PC-9 (cell line): Measurements from ENCODE around the gene TMEM250. TPM values are rescaled to one million over a fixed set of nuclear protein-coding genes. Genes with fewer than 3 reads are reported as not detected.

Experiments used
- BruUV-seq: library from RNA; stranded (reverse); fragments of 400-500 nt; replicated peaks from 2 replicates; lab custom pipeline; 2021; lab: Mats Ljungman, UMichigan
- CTCF ChIA-PET: fragments of 300-600 bp; sonication (Branson Sonifier 250); formaldehyde crosslinking; loops from one replicate; lab custom pipeline; 2022; ENCODE audit warnings: antibody characterized with exemption; lab: Charles Lee
- POLR2A ChIA-PET: fragments of 300-600 bp; sonication (Branson Sonifier 250); formaldehyde crosslinking; loops from one replicate; lab custom pipeline; 2022; ENCODE audit warnings: antibody characterized with exemption; ENCODE audit not compliant: unreplicated experiment; lab: Charles Lee
- DNase-seq, 2 experiments: peaks; one replicate each; pipeline versions ENCODE4 v3.0.0 to v3.0.0-alpha.2; 2015 to 2022; ENCODE audit warnings: mixed read lengths in 1 of 2
- H2AFZ ChIP-seq: fragments of 200-600 bp; sonication (generic); 2 replicates; pipeline ENCODE4 v1.8.1; 2017; ENCODE audit warnings: antibody characterized with exemption
- H3F3A ChIP-seq: fragments of 200-600 bp; sonication (generic); 2 replicates; pipeline ENCODE4 v1.8.1; 2017; ENCODE audit warnings: antibody characterized with exemption, mild to moderate bottlenecking, low read depth; ENCODE audit not compliant: insufficient read depth
- H3K27ac ChIP-seq: fragments of 200-600 bp; sonication (generic); 2 replicates; pipeline ENCODE4 v1.6.1; 2016; ENCODE audit warnings: mixed run types
- H3K27me3 ChIP-seq: fragments of 200-600 bp; sonication (generic); 2 replicates; pipeline ENCODE4 v1.6.1; 2016; ENCODE audit warnings: low read depth, mixed run types; ENCODE audit not compliant: insufficient read depth
- H3K36me3 ChIP-seq: fragments of 200-600 bp; sonication (generic); 2 replicates; pipeline ENCODE4 v1.6.1; 2016; ENCODE audit warnings: low read depth, mixed run types
- H3K4me1 ChIP-seq: fragments of 200-600 bp; sonication (generic); replicated peaks from 2 replicates; pipeline ENCODE4 v1.6.1; 2016; ENCODE audit warnings: mixed run types; ENCODE audit not compliant: insufficient read depth
- H3K4me2 ChIP-seq: fragments of 200-600 bp; sonication (generic); 2 replicates; pipeline ENCODE4 v1.6.1; 2017; ENCODE audit warnings: mixed run types
- H3K4me3 ChIP-seq: fragments of 200-600 bp; sonication (generic); 2 replicates; pipeline ENCODE4 v1.6.1; 2016; ENCODE audit warnings: mixed run types
- H3K79me2 ChIP-seq: fragments of 200-600 bp; sonication (generic); 2 replicates; pipeline ENCODE4 v1.6.1; 2017; ENCODE audit warnings: low read depth, mixed run types
- H3K9me2 ChIP-seq: fragments of 200-600 bp; sonication (generic); 2 replicates; pipeline ENCODE4 v1.8.1; 2017; ENCODE audit warnings: mild to moderate bottlenecking; ENCODE audit not compliant: insufficient read depth
- H3K9me3 ChIP-seq: fragments of 200-600 bp; sonication (generic); 2 replicates; pipeline ENCODE4 v1.8.1; 2016; ENCODE audit warnings: low read depth; ENCODE audit not compliant: insufficient read depth
- H4K20me1 ChIP-seq: fragments of 200-600 bp; sonication (generic); 2 replicates; pipeline ENCODE4 v1.8.1; 2017; ENCODE audit not compliant: insufficient read depth
- EZH2 ChIP-seq: fragments of 200-600 bp; sonication (generic); IDR thresholded peaks from 2 replicates; pipeline ENCODE4 v1.8.0; 2017; ENCODE audit warnings: antibody characterized with exemption, low read depth
- intact Hi-C: fragments of 100-400 bp; cut with micrococcal nuclease; formaldehyde crosslinking; loops from one replicate; pipeline ENCODE4 v1.10.0; 2022; ENCODE audit not compliant: unreplicated experiment
- total RNA-seq: library from RNA; stranded (reverse); gene quantifications from 2 replicates; pipeline ENCODE4 v1.2.3, GENCODE V29; 2021
- TF ChIP-seq, protein P1 (sequence below): fragments of 200-600 bp; sonication (generic); conservative IDR thresholded peaks from 2 replicates; pipeline ENCODE4 v1.6.1; 2017; ENCODE audit warnings: mixed run types, antibody characterized with exemption, mild to moderate bottlenecking, moderate library complexity

TMEM250 gene
- total RNA-seq, 1 experiment from 2014 or later, result 73.8 TPM

DNA sequence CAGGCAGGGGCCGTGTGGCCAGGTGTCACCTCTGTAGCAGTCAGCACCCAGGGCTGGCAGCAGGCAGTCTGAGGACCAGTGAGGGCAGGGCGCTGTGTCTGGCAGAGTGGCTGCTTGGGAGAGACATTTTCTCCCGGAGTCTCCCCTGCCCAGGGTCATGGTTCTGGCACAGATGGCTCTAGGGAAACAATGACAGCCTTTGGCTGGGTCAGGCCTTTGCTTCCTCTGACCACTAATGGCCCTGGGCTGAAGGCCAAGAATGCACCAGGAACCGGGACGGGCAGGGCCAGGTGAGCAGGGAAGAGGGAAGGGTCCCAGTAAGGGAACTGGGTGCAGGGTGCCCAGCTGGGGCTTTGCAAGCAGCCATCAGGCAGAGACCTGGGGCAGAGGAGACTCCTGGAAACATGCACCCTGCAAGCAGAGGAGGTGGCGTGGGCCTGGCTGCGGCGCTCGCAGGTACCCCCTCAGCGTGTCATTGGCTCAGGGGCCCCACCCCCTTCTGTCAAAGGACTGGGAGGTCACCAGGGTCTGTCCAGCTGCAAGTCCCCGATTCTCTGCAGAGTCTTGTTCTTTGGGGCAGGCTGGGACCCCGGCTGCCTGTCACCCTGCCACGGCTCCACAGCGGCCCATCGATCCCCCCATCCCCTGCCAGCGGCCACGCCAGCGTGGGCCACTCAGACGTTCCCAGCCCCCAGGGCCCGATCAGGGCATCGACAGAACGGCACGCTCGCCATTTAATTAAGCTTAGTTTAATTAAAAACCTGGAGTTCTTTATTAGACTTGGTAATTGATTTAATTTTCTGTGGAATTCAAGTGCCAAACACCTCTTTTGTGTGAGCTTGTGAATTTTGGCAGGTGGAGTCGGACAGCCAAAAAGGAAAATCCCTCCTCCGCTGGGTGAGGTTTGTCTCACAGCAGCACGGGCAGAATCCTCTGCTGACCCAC lies 18.9 kb upstream of the TMEM250 start:
- Histone ChIP-seq H3K4me1 (0 out of 2 replicates have a peak, but pooled peaks cover 6% of the 10 kb centered on the region), H3K27me3 (peaks cover 32% of the 10 kb centered on the region), H3K9me3 (no peaks in the 10 kb centered on the region), H3K27ac (no peak overlapping the region), H3K4me3 (no peak overlapping the region), H4K20me1 (no peaks in the 10 kb centered on the region), H3F3A (0 out of 2 replicates have a peak, but pooled peaks cover 3% of the 10 kb centered on the region), H3K9me2 (no peaks in the 10 kb centered on the region), H3K36me3 (no peaks in the 10 kb centered on the region), H3K79me2 (no peaks in the 10 kb centered on the region), H3K4me2 (0 out of 2 replicates have a peak overlapping the region, but pooled peaks have one; percentile 34), H2AFZ (no peak overlapping the region)
- ChIA-PET POLR2A (no interaction called here), CTCF (no interaction called here)
- TF ChIP-seq, protein P1, sequence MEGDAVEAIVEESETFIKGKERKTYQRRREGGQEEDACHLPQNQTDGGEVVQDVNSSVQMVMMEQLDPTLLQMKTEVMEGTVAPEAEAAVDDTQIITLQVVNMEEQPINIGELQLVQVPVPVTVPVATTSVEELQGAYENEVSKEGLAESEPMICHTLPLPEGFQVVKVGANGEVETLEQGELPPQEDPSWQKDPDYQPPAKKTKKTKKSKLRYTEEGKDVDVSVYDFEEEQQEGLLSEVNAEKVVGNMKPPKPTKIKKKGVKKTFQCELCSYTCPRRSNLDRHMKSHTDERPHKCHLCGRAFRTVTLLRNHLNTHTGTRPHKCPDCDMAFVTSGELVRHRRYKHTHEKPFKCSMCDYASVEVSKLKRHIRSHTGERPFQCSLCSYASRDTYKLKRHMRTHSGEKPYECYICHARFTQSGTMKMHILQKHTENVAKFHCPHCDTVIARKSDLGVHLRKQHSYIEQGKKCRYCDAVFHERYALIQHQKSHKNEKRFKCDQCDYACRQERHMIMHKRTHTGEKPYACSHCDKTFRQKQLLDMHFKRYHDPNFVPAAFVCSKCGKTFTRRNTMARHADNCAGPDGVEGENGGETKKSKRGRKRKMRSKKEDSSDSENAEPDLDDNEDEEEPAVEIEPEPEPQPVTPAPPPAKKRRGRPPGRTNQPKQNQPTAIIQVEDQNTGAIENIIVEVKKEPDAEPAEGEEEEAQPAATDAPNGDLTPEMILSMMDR, result no peak
- no peak for TF ChIP-seq EZH2
- DNase-seq, result peak; percentile 55 to 73
- BruUV-seq, result no TSS peak
- intact Hi-C loops, result no loop called here

DNA sequence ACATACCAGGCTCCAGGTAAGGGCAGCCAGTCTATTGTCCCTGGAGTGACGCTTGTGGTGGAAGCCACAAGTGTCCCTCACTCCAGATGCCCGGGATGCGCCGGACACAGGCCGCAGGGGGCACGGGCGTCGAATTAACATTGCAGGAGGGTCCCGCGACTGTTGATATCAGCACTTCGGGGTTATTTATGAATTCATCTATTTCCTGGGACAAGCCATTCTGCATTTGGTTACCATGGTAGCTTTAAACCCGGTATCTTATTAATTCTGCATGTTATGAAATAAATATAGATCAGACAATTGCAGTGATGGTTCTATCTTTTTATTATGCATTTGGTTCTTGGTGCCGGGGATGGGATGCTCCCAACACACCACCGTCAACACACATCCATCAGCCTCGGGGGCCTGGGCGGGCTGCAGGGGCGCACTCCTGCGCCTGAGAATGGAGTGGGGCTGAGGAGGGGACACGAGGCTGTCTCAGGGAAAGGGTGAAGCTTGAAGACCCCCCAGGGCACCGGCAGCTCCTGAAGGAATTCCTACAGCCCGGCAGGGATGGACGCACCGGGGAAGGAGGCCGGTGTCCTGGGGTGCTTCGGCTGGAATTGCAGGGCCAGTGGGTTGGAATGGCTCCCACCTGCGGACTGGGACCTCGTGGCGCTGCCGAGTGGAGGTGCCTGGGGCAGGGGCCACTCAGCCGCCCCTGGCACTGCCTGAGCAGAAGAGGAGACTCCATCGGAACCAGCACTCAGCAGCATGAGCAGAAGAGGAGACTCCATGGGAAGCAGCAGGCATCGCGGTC lies 17.7 kb upstream of the TMEM250 start:
- Histone ChIP-seq H4K20me1 (no peaks in the 10 kb centered on the region), H3K27me3 (peaks cover 42% of the 10 kb centered on the region), H3K4me1 (0 out of 2 replicates have a peak, but pooled peaks cover 6% of the 10 kb centered on the region), H3K36me3 (no peaks in the 10 kb centered on the region), H2AFZ (no peak overlapping the region), H3F3A (0 out of 2 replicates have a peak, but pooled peaks cover 3% of the 10 kb centered on the region), H3K27ac (no peak overlapping the region), H3K79me2 (no peaks in the 10 kb centered on the region), H3K9me3 (no peaks in the 10 kb centered on the region), H3K4me2 (no peak overlapping the region), H3K9me2 (no peaks in the 10 kb centered on the region), H3K4me3 (no peak overlapping the region)
- ChIA-PET CTCF (no interaction called here), POLR2A (no interaction called here)
- intact Hi-C loops, result no loop called here
- TF ChIP-seq EZH2, result no peak
- TF ChIP-seq, protein P1, result no peak
- no TSS peak for BruUV-seq
- no peak for DNase-seq

DNA sequence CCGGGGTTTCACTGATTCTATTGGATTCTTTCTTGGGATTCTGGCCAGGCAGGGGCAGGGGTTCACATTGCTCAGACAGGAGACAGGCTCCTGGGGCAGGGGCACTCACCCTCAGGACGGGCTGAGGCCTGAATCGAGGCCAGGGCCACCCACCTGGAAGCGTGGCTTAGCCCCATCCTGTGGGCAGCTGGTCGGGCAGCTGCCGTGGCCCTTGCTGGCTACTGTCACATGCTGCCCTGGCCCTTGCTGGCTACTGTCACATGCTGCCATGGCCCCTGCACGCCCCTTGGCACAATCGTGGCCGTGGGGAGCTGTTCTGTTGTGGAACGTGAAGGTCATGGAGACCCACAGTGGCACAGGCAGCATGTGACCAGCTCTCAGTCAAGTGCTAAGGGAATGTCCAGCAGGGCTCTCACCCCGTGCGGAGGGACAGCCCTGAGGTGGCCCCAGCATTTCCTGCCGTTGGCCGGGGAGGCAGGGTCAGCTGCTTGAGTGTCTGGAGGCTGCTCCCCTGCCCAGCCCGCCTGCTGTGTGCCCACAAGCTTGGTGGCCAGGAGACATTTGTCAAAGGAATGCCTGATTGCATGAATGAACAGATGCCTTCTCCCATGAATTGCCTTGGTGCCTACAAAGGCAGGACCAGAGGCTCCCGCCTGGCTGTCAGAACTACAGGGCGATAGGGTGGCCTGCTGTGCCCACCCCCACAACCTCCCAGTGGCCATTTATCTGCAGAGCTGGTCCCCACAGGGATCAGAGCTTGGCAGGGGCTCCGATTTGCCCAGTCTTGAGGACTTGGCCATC lies 16.9 kb upstream of the TMEM250 start:
- no TSS peak for BruUV-seq
- H3K4me1 ChIP-seq, result 0 out of 2 replicates have a peak, but pooled peaks cover 6% of the 10 kb centered on the region
- no peak overlapping the region for H3K27ac ChIP-seq
- no peak overlapping the region for H3K4me2 ChIP-seq
- H2AFZ ChIP-seq, result no peak overlapping the region
- POLR2A ChIA-PET, result no interaction called here
- H3K79me2 ChIP-seq, result no peaks in the 10 kb centered on the region
- peak in 1 of 2 experiments; percentile 35 for DNase-seq
- H3K36me3 ChIP-seq, result no peaks in the 10 kb centered on the region
- TF ChIP-seq, protein P1, result no peak
- no peak for TF ChIP-seq EZH2
- H4K20me1 ChIP-seq, result no peaks in the 10 kb centered on the region
- H3K9me2 ChIP-seq, result no peaks in the 10 kb centered on the region
- no peak overlapping the region for H3K4me3 ChIP-seq
- no peaks in the 10 kb centered on the region for H3K9me3 ChIP-seq
- H3K27me3 ChIP-seq, result peaks cover 50% of the 10 kb centered on the region
- CTCF ChIA-PET, result no interaction called here
- H3F3A ChIP-seq, result 0 out of 2 replicates have a peak, but pooled peaks cover 3% of the 10 kb centered on the region
- intact Hi-C loops, result no loop called here
